HG02759 (cell line): ENCODE results near the gene ALPK3.

Experiments used
- ATAC-seq: cut with Tn5 transposase; IDR thresholded peaks from one replicate; pipeline ENCODE4 v1.9.1; 2021; ENCODE audit warnings: mild to moderate bottlenecking, moderate library complexity; ENCODE audit not compliant: unreplicated experiment

Gene ALPK3

GRCh38 chr15:84914909-84915605, 97.9 kb downstream of the ALPK3 start:
- ATAC-seq, result peak; percentile 97

- ATAC-seq, result no peak
Measured at GRCh38 chr15:84915606-84915958, 98.4 kb downstream of the ALPK3 start.

- ATAC-seq, result no peak
Measured at GRCh38 chr15:84917452-84917851, 100.3 kb downstream of the ALPK3 start.

GRCh38 chr15:84919106-84919667, 102.0 kb downstream of the ALPK3 start:
- ATAC-seq, result no peak

GRCh38 chr15:84921121-84921520, 104.0 kb downstream of the ALPK3 start:
- ATAC-seq, result no peak

- ATAC-seq, result no peak
Measured at GRCh38 chr15:84922530-84922929, 105.4 kb downstream of the ALPK3 start.
